ENCODE results near the gene HEMK1. TPM values are rescaled to one million over a fixed set of nuclear protein-coding genes. Genes with fewer than 3 reads are reported as not detected.

HEMK1 gene
- total and polyA plus RNA-seq, 4 donors, result 3.7 to 9.5 (median 8.9) TPM

DNA sequence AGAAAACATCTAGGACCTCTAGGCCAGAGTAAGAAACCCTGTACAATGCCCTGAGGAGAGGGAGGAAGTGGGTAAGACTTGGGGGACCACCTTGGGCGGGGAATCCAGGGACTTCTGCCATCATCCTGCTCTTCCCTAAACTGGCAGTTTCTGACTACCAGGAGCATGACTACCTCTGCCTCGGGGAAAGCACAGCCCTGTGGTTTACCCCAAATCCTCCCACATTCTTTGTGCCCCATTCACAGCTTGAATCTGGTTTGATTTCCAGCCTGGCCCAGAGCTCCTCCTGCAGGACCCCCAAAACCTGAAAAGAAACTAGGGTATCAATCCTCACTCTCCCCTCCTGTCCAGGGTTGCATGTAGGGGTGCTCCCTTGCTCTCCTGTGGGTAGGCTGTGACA is 6.5 kb upstream of the HEMK1 start:
- no peak for DNase-seq (ENCODE audit: low spot score)
- no peak for TF ChIP-seq FOXA1 (IDR thresholded peaks at IDR 0.05)
- TF ChIP-seq JUND (IDR thresholded peaks at IDR 0.05), result no peak
- no peak for TF ChIP-seq NR2F2 (IDR thresholded peaks at IDR 0.05)
- TF ChIP-seq, protein P1, sequence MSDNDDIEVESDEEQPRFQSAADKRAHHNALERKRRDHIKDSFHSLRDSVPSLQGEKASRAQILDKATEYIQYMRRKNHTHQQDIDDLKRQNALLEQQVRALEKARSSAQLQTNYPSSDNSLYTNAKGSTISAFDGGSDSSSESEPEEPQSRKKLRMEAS (IDR thresholded peaks at IDR 0.05), result no peak
- TF ChIP-seq TAF1 (conservative IDR thresholded peaks at IDR 0.05), result no peak
- no peak for TF ChIP-seq GABPA (IDR thresholded peaks at IDR 0.05 in 1 of 2, conservative IDR thresholded peaks at IDR 0.05 in 1 of 2)
- TF ChIP-seq SP1 (IDR thresholded peaks at IDR 0.05), result no peak
- TF ChIP-seq, protein P2, sequence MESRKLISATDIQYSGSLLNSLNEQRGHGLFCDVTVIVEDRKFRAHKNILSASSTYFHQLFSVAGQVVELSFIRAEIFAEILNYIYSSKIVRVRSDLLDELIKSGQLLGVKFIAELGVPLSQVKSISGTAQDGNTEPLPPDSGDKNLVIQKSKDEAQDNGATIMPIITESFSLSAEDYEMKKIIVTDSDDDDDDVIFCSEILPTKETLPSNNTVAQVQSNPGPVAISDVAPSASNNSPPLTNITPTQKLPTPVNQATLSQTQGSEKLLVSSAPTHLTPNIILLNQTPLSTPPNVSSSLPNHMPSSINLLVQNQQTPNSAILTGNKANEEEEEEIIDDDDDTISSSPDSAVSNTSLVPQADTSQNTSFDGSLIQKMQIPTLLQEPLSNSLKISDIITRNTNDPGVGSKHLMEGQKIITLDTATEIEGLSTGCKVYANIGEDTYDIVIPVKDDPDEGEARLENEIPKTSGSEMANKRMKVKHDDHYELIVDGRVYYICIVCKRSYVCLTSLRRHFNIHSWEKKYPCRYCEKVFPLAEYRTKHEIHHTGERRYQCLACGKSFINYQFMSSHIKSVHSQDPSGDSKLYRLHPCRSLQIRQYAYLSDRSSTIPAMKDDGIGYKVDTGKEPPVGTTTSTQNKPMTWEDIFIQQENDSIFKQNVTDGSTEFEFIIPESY (IDR thresholded peaks at IDR 0.05), result no peak
- no peak for TF ChIP-seq HNF4A (conservative IDR thresholded peaks at IDR 0.05)
- no peak for TF ChIP-seq RXRA (IDR thresholded peaks at IDR 0.05)
- no peak for TF ChIP-seq FOXA2 (IDR thresholded peaks at IDR 0.05)
- TF ChIP-seq YY1 (IDR thresholded peaks at IDR 0.05), result no peak
- TF ChIP-seq, protein P3, sequence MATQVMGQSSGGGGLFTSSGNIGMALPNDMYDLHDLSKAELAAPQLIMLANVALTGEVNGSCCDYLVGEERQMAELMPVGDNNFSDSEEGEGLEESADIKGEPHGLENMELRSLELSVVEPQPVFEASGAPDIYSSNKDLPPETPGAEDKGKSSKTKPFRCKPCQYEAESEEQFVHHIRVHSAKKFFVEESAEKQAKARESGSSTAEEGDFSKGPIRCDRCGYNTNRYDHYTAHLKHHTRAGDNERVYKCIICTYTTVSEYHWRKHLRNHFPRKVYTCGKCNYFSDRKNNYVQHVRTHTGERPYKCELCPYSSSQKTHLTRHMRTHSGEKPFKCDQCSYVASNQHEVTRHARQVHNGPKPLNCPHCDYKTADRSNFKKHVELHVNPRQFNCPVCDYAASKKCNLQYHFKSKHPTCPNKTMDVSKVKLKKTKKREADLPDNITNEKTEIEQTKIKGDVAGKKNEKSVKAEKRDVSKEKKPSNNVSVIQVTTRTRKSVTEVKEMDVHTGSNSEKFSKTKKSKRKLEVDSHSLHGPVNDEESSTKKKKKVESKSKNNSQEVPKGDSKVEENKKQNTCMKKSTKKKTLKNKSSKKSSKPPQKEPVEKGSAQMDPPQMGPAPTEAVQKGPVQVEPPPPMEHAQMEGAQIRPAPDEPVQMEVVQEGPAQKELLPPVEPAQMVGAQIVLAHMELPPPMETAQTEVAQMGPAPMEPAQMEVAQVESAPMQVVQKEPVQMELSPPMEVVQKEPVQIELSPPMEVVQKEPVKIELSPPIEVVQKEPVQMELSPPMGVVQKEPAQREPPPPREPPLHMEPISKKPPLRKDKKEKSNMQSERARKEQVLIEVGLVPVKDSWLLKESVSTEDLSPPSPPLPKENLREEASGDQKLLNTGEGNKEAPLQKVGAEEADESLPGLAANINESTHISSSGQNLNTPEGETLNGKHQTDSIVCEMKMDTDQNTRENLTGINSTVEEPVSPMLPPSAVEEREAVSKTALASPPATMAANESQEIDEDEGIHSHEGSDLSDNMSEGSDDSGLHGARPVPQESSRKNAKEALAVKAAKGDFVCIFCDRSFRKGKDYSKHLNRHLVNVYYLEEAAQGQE (IDR thresholded peaks at IDR 0.05), result no peak
- TF ChIP-seq RAD21 (IDR thresholded peaks at IDR 0.05), result no peak
- no peak for TF ChIP-seq HNF4G (IDR thresholded peaks at IDR 0.05)
- TF ChIP-seq, protein P4, sequence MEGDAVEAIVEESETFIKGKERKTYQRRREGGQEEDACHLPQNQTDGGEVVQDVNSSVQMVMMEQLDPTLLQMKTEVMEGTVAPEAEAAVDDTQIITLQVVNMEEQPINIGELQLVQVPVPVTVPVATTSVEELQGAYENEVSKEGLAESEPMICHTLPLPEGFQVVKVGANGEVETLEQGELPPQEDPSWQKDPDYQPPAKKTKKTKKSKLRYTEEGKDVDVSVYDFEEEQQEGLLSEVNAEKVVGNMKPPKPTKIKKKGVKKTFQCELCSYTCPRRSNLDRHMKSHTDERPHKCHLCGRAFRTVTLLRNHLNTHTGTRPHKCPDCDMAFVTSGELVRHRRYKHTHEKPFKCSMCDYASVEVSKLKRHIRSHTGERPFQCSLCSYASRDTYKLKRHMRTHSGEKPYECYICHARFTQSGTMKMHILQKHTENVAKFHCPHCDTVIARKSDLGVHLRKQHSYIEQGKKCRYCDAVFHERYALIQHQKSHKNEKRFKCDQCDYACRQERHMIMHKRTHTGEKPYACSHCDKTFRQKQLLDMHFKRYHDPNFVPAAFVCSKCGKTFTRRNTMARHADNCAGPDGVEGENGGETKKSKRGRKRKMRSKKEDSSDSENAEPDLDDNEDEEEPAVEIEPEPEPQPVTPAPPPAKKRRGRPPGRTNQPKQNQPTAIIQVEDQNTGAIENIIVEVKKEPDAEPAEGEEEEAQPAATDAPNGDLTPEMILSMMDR (IDR thresholded peaks at IDR 0.05; ENCODE audit: low read depth, low read length, missing input control), result no peak
- TF ChIP-seq, protein P5, sequence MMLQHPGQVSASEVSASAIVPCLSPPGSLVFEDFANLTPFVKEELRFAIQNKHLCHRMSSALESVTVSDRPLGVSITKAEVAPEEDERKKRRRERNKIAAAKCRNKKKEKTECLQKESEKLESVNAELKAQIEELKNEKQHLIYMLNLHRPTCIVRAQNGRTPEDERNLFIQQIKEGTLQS (IDR thresholded peaks at IDR 0.05), result no peak
- TF ChIP-seq EGR1 (IDR thresholded peaks at IDR 0.05; ENCODE audit: low read depth in 2 of 2), result no peak
- H3K36me3 ChIP-seq (ENCODE audit: control insufficient read depth in 4 of 4, insufficient read depth in 3 of 4, low read depth in 1 of 4, low read length in 3 of 4), result no peaks in the 10 kb centered on the region
- H3K9me3 ChIP-seq (ENCODE audit: control insufficient read depth in 4 of 4, low read length in 3 of 4), result no peaks in the 10 kb centered on the region
- 88% methylated on average over 2 of the region's 2 CpGs for WGBS
- peaks cover 2 to 12% (median 7%) of the 10 kb centered on the region in 4 donors for H3K4me1 ChIP-seq (ENCODE audit: control insufficient read depth in 4 of 4, insufficient read depth in 4 of 4, low read length in 3 of 4)
- H3K4me3 ChIP-seq (ENCODE audit: low read depth in 1 of 3, low read length in 3 of 3), result no peak overlapping the region
- H3K9ac ChIP-seq (ENCODE audit: low read depth in 1 of 2, low read length in 2 of 2), result no peak overlapping the region
- no peak overlapping the region for H3K27ac ChIP-seq (ENCODE audit: low read depth in 1 of 2, low read length in 2 of 2)
- no peaks in the 10 kb centered on the region for H3K27me3 ChIP-seq (ENCODE audit: control insufficient read depth in 4 of 4, insufficient read depth in 4 of 4, low read length in 3 of 4)

Data from liver (tissue), 9 donors.